Measurements from ENCODE around the gene TNFSF15.

TNFSF15 gene

GRCh38 chr9:114799925-114800324 lies 5.9 kb downstream of the TNFSF15 start:
- TF ChIP-seq ZC3H10 (CRISPR knock-in tag; IDR thresholded peaks at IDR 0.05), result no peak
- TF ChIP-seq GLIS3 (CRISPR knock-in tag; IDR thresholded peaks at IDR 0.05), result no peak
- no peak for ATAC-seq

- TF ChIP-seq PATZ1 (CRISPR knock-in tag; IDR thresholded peaks at IDR 0.05; ENCODE audit: borderline replicate concordance), result no peak
These were observed 6.4 kb downstream of the TNFSF15 start for GRCh38 chr9:114799441-114799840.

GRCh38 chr9:114798780-114799427 lies 6.9 kb downstream of the TNFSF15 start:
- TF ChIP-seq SNAI2 (CRISPR knock-in tag; IDR thresholded peaks at IDR 0.05) (no peak), CSDC2 (CRISPR knock-in tag; IDR thresholded peaks at IDR 0.05) (no peak), BACH2 (CRISPR knock-in tag; IDR thresholded peaks at IDR 0.05; ENCODE audit: borderline replicate concordance) (no peak), ZNF70 (CRISPR knock-in tag; IDR thresholded peaks at IDR 0.05) (no peak), ESRRG (CRISPR knock-in tag; IDR thresholded peaks at IDR 0.05) (no peak), PPARA (CRISPR knock-in tag; IDR thresholded peaks at IDR 0.05; ENCODE audit: borderline replicate concordance) (no peak), CREB5 (CRISPR knock-in tag; IDR thresholded peaks at IDR 0.05; ENCODE audit: low read depth) (no peak), TSHZ2 (CRISPR knock-in tag; IDR thresholded peaks at IDR 0.05) (no peak), ZNF8 (CRISPR knock-in tag; IDR thresholded peaks at IDR 0.05) (no peak), ARNTL (CRISPR knock-in tag; IDR thresholded peaks at IDR 0.05; ENCODE audit: borderline replicate concordance, low read depth) (no peak), TOX (CRISPR knock-in tag; IDR thresholded peaks at IDR 0.05; ENCODE audit: borderline replicate concordance) (no peak), RARB (CRISPR knock-in tag; IDR thresholded peaks at IDR 0.05) (no peak)
- no peak for ATAC-seq

More at GRCh38 chr9:114799441-114799840, 6.4 kb downstream of the TNFSF15 start:
- no peak; the same call in 2 of the 3 replicates for ATAC-seq

GRCh38 chr9:114798101-114798500 lies 7.7 kb downstream of the TNFSF15 start:
- TF ChIP-seq ISL1 (CRISPR knock-in tag; IDR thresholded peaks at IDR 0.05) (no peak), TCF4 (CRISPR knock-in tag; IDR thresholded peaks at IDR 0.05; ENCODE audit: borderline replicate concordance) (no peak), ZC3H10 (CRISPR knock-in tag; IDR thresholded peaks at IDR 0.05) (no peak)
- no peak for ATAC-seq

GRCh38 chr9:114792396-114792795 lies 13.4 kb downstream of the TNFSF15 start:
- TF ChIP-seq ZFP30 (CRISPR knock-in tag; IDR thresholded peaks at IDR 0.05), result no peak
- no peak for ATAC-seq

- no peak for ATAC-seq
- TF ChIP-seq ZFP30 (CRISPR knock-in tag; IDR thresholded peaks at IDR 0.05) (no peak), PPARA (CRISPR knock-in tag; IDR thresholded peaks at IDR 0.05; ENCODE audit: borderline replicate concordance) (no peak), ISL1 (CRISPR knock-in tag; IDR thresholded peaks at IDR 0.05) (no peak), CREB5 (CRISPR knock-in tag; IDR thresholded peaks at IDR 0.05; ENCODE audit: low read depth) (no peak), CSDC2 (CRISPR knock-in tag; IDR thresholded peaks at IDR 0.05) (no peak), CSRNP3 (CRISPR knock-in tag; IDR thresholded peaks at IDR 0.05) (no peak), PATZ1 (CRISPR knock-in tag; IDR thresholded peaks at IDR 0.05; ENCODE audit: borderline replicate concordance) (no peak), ZC3H10 (CRISPR knock-in tag; IDR thresholded peaks at IDR 0.05) (no peak), ZNF565 (CRISPR knock-in tag; conservative IDR thresholded peaks at IDR 0.05; ENCODE audit: low read depth) (no peak), RARB (CRISPR knock-in tag; IDR thresholded peaks at IDR 0.05) (no peak)
These were observed 14.1 kb downstream of the TNFSF15 start for GRCh38 chr9:114791736-114792135.

All from SK-N-SH treated with all-trans-retinoic acid at 6 μM for 48 hours (cell line).